ENCODE results near the gene ABCG4.

Gene ABCG4

GRCh38 chr11:119209186-119209585, 60.3 kb downstream of the ABCG4 start:
- DNase-seq: no peak

- no peak for DNase-seq
These were observed 61.2 kb downstream of the ABCG4 start for GRCh38 chr11:119210050-119210449.

All from stimulated activated CD4-positive, alpha-beta T cell treated with anti-CD3 and anti-CD28 coated beads, Interleukin-4, amount 100 ng/mL, for 1 hour (primary cell).